Immature natural killer cell (primary cell): ENCODE measurements around the gene SPSB1. TPM values are rescaled to one million over a fixed set of nuclear protein-coding genes. Genes with fewer than 3 reads are reported as not detected.

Experiments
- DNase-seq, 3 donors: peaks; one replicate each; pipeline ENCODE4 v3.0.0; 2022; ENCODE audit warnings: mixed read lengths in 1 of 3
- H3K27ac Mint-ChIP-seq, 6 donors: one replicate each; pipeline ENCODE4 v1.8.0; 2020; ENCODE audit warnings: mixed read lengths in 6 of 6, mild to moderate bottlenecking in 5 of 6, inconsistent platforms in 4 of 6, moderate library complexity in 3 of 6
- H3K27me3 Mint-ChIP-seq, 3 donors: one replicate each; pipeline ENCODE4 v1.8.0; 2020 to 2021; ENCODE audit warnings: low read depth in 3 of 3, mild to moderate bottlenecking in 3 of 3, mixed read lengths in 3 of 3, moderate library complexity in 3 of 3, inconsistent platforms in 1 of 3
- H3K36me3 Mint-ChIP-seq, 3 donors: one replicate each; pipeline ENCODE4 v1.8.0; 2020; ENCODE audit warnings: mixed read lengths in 3 of 3, inconsistent platforms in 2 of 3, mild to moderate bottlenecking in 2 of 3
- H3K4me1 Mint-ChIP-seq, 2 donors: one replicate each; pipeline ENCODE4 v1.8.0; 2020; ENCODE audit warnings: inconsistent platforms in 2 of 2, mild to moderate bottlenecking in 2 of 2, mixed read lengths in 2 of 2, moderate library complexity in 1 of 2
- H3K4me3 Mint-ChIP-seq, 5 donors: one replicate each; pipeline ENCODE4 v1.8.0; 2020; ENCODE audit warnings: mild to moderate bottlenecking in 5 of 5, mixed read lengths in 5 of 5, inconsistent platforms in 3 of 5, moderate library complexity in 3 of 5
- H3K9me3 Mint-ChIP-seq, 6 donors: one replicate each; pipeline ENCODE4 v1.8.0; 2020; ENCODE audit warnings: mild to moderate bottlenecking in 6 of 6, mixed read lengths in 6 of 6, inconsistent platforms in 4 of 6, moderate library complexity in 3 of 6
- polyA plus RNA-seq, 3 donors: library from polyadenylated mRNA; unstranded; fragments of 300-500 nt; fragmentation: Illumina TruSeq; gene quantifications; one replicate each; pipeline ENCODE4 v1.2.3, GENCODE V29; 2021

SPSB1 gene
- polyA plus RNA-seq, 3 donors from 2014 or later, result 2.4 to 6.6 TPM; not detected in 1

- peaks cover 22 to 38% of the 10 kb centered on the region in 2 donors for H3K4me1 Mint-ChIP-seq
- H3K27me3 Mint-ChIP-seq, result peaks cover 12 to 29% (median 22%) of the 10 kb centered on the region in 3 donors
- peak; percentile 63 to 76 (median 74) for DNase-seq
- H3K9me3 Mint-ChIP-seq, result no peaks in the 10 kb centered on the region
- H3K36me3 Mint-ChIP-seq, result peaks cover 0 to 3% (median 0%) of the 10 kb centered on the region in 3 donors
- peak overlapping the region; percentile 67 to 81 (median 72) for H3K4me3 Mint-ChIP-seq
- H3K27ac Mint-ChIP-seq, result peak overlapping the region in 2 of 6 donors; percentile 34 to 64
These were observed 120.6 kb downstream of the SPSB1 start for GRCh38 chr1:9413071-9413876.

GRCh38 chr1:9413877-9414213, 121.2 kb downstream of the SPSB1 start:
- Mint-ChIP-seq H3K36me3 (peaks cover 0 to 3% (median 0%) of the 10 kb centered on the region in 3 donors), H3K4me1 (peaks cover 22 to 38% of the 10 kb centered on the region in 2 donors)

GRCh38 chr1:9416506-9416905, 123.8 kb downstream of the SPSB1 start:
- H3K4me1 Mint-ChIP-seq, result peaks cover 24 to 36% of the 10 kb centered on the region in 2 donors

More at GRCh38 chr1:9413877-9414213, 121.2 kb downstream of the SPSB1 start:
- Mint-ChIP-seq H3K9me3 (no peaks in the 10 kb centered on the region), H3K27me3 (peaks cover 12 to 29% (median 20%) of the 10 kb centered on the region in 3 donors), H3K27ac (peak overlapping the region in 1 of 6 donors; percentile 48), H3K4me3 (peak overlapping the region; percentile 67 to 81 (median 72))
- no peak for DNase-seq

GRCh38 chr1:9416918-9417500, 124.3 kb downstream of the SPSB1 start:
- H3K36me3 Mint-ChIP-seq, result peaks cover 0 to 3% (median 0%) of the 10 kb centered on the region in 3 donors
- H3K4me3 Mint-ChIP-seq, result no peak overlapping the region
- H3K27ac Mint-ChIP-seq, result no peak overlapping the region
- H3K4me1 Mint-ChIP-seq, result peaks cover 21 to 31% of the 10 kb centered on the region in 2 donors
- no peak for DNase-seq
- no peaks in the 10 kb centered on the region for H3K9me3 Mint-ChIP-seq
- H3K27me3 Mint-ChIP-seq, result peaks cover 13 to 27% (median 15%) of the 10 kb centered on the region in 3 donors

More at GRCh38 chr1:9416506-9416905, 123.8 kb downstream of the SPSB1 start:
- Mint-ChIP-seq H3K27ac (no peak overlapping the region), H3K9me3 (no peaks in the 10 kb centered on the region), H3K27me3 (peaks cover 15 to 29% (median 18%) of the 10 kb centered on the region in 3 donors), H3K4me3 (no peak overlapping the region), H3K36me3 (peaks cover 0 to 3% (median 0%) of the 10 kb centered on the region in 3 donors)
- DNase-seq, result no peak

- no peak for DNase-seq
- Mint-ChIP-seq H3K4me3 (no peak overlapping the region), H3K9me3 (no peaks in the 10 kb centered on the region), H3K27ac (no peak overlapping the region), H3K27me3 (peaks cover 15 to 26% (median 16%) of the 10 kb centered on the region in 3 donors), H3K4me1 (peaks cover 17 to 26% of the 10 kb centered on the region in 2 donors), H3K36me3 (peaks cover 0 to 3% (median 0%) of the 10 kb centered on the region in 3 donors)
These were observed 125.0 kb downstream of the SPSB1 start for GRCh38 chr1:9417695-9418094.

GRCh38 chr1:9418851-9419250, 126.2 kb downstream of the SPSB1 start:
- Mint-ChIP-seq H3K4me3 (no peak overlapping the region), H3K27ac (no peak overlapping the region), H3K36me3 (peaks cover 0 to 3% (median 0%) of the 10 kb centered on the region in 3 donors), H3K27me3 (peaks cover 20 to 28% (median 21%) of the 10 kb centered on the region in 3 donors), H3K9me3 (no peaks in the 10 kb centered on the region), H3K4me1 (peaks cover 6 to 15% of the 10 kb centered on the region in 2 donors)
- DNase-seq, result no peak

Other genes starting within 250 kb of the SPSB1 start
- gene SLC2A5, start 223.3 kb upstream of the SPSB1 start, polyA plus RNA-seq, result under 1 TPM in 1 of 3 donors, not detected in 2; 0.07 TPM
- under 1 TPM in 2 of 3 donors, not detected in 1; 0.36 to 0.41 TPM for gene GPR157, start 163.8 kb upstream of the SPSB1 start, polyA plus RNA-seq
- 10 to 100 TPM in 1 of 3 donors, 1 to 10 TPM in 2; 6.2 to 15.4 (median 9.0) TPM for gene H6PD, start 58.1 kb upstream of the SPSB1 start, polyA plus RNA-seq
- 1 to 10 TPM; 6.4 to 7.4 (median 7.0) TPM for gene SLC25A33, start 246.6 kb downstream of the SPSB1 start, polyA plus RNA-seq